ENCODE data around the gene ANAPC16. TPM values are rescaled to one million over a fixed set of nuclear protein-coding genes. Genes with fewer than 3 reads are reported as not detected.

The ANAPC16 gene
- total and polyA plus RNA-seq, 2 experiments from 2014 or later, result 69.6 to 97.9 TPM

DNA sequence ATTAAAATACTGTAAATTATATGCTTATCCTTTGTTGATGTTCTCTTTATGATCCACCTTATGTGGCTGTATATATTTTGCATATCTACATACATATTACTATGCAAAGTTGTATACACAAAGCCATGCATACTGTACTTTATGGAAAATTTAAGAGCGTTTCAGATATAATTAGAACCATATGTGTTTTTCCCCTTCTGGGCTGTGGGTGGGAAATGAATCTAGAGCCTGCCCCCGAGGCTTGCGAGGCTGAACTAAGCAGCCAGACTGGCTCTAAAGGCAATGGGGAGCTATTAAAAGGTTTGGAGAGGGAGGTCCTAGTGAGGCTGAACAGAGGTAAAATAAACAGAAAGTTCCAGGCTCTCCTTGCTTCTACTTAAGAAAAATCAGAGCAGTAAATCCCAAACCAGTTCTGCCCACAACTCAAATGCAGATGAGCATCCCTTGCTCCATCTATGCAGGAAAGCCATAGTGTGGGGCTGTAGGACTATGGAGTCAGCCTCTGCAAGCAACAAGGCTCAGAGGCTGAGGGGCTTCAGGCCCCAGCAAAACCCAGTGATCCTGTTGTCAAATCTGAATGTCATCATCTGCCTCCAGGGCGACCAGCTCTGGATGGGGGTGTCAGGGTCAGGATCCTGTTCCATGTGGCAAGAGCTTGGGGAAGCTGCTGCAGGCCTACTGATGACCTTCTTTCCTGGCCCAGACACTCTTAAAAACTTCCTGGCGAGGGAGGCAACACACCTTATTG lies 43.9 kb downstream of the ANAPC16 start:
- H3K27ac ChIP-seq, result peak overlapping the region; percentile 50
- no peak overlapping the region for H3K4me3 ChIP-seq
- H4K20me1 ChIP-seq (ENCODE audit: insufficient read depth), result no peaks in the 10 kb centered on the region
- peak; percentile 70 for DNase-seq
- peak overlapping the region; percentile 74; the same call in 1 of the 2 replicates for H3K9ac ChIP-seq
- no peak for TF ChIP-seq EZH2 (IDR thresholded peaks at IDR 0.05; ENCODE audit: insufficient read depth, poor library complexity, severe bottlenecking)
- TF ChIP-seq EZH2phosphoT487 (IDR thresholded peaks at IDR 0.05; ENCODE audit: insufficient read depth, low read depth), result no peak
- H3K79me2 ChIP-seq (ENCODE audit: insufficient read depth), result no peaks in the 10 kb centered on the region
- H3K9me3 ChIP-seq (ENCODE audit: low read depth), result no peaks in the 10 kb centered on the region
- in situ Hi-C loops (cut with MboI), result no loop called here
- peak overlapping the region; percentile 37 for H3K4me2 ChIP-seq (ENCODE audit: unreplicated experiment)
- no peaks in the 10 kb centered on the region for H3K27me3 ChIP-seq (replicated peaks; ENCODE audit: insufficient read depth)
- no peaks in the 10 kb centered on the region for H3K36me3 ChIP-seq (ENCODE audit: low read depth)
- no peaks in the 10 kb centered on the region for H3K9me2 ChIP-seq (ENCODE audit: insufficient read depth)
- H2AFZ ChIP-seq, result peak overlapping the region; percentile 90
- 0 out of 2 replicates have a peak, but pooled peaks cover 4% of the 10 kb centered on the region for H3F3A ChIP-seq (ENCODE audit: insufficient read depth)
- H3K4me1 ChIP-seq (ENCODE audit: insufficient read depth), result peaks cover 33% of the 10 kb centered on the region
- 35 to 37% methylated on average over 5 of the region's 5 CpGs for WGBS, 2 experiments (ENCODE audit: low coverage in 1 of 2, low lambda C conversion rate in 2 of 2, missing lambda C conversion rate in 2 of 2)

DNA sequence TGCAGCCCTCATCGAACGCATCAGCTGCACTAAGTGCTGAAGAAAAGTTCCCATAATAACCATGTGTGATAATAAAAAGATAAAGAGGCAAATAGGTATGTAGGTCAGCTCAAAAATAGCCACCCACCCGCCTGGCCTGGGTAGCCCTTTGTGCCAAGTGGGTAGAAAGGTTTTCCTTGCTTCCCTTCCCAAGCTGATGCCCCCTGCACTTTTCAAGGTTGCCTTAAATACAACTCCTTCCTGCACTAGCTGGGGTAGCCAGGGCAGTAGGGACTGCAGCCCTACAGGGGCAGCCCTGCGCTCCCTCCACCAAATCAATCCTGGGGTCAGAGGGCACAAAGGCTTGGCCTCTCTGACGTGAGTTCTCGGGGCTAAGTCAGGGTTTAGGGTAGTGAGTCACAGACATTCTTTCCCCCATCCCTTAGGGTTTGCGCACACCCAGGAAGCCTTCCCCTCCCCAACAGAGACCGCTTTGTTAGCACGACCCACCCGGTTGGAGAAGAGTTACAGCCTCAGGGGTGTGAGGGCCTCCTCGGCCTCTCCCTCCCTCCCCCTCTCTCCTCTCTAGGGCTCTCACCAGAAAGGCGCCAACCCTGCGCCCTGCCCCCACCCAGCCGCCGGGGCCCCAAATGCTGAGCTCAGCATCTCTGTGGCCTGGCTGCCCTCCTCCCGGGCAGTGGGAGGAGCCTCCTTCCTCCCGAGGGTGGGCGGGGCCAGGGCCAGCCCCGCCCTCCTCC lies 44.6 kb downstream of the ANAPC16 start:
- H3K4me2 ChIP-seq (ENCODE audit: unreplicated experiment), result peak overlapping the region; percentile 93
- peak overlapping the region; percentile 90 for H2AFZ ChIP-seq
- H3K27ac ChIP-seq, result peak overlapping the region; percentile 50
- H3K79me2 ChIP-seq (ENCODE audit: insufficient read depth), result no peaks in the 10 kb centered on the region
- H3K4me3 ChIP-seq, result peak overlapping the region; percentile 71
- H4K20me1 ChIP-seq (ENCODE audit: insufficient read depth), result no peaks in the 10 kb centered on the region
- H3F3A ChIP-seq (ENCODE audit: insufficient read depth), result 0 out of 2 replicates have a peak, but pooled peaks cover 4% of the 10 kb centered on the region
- no peaks in the 10 kb centered on the region for H3K36me3 ChIP-seq (ENCODE audit: low read depth)
- in situ Hi-C loops (cut with MboI), result no loop called here
- no peaks in the 10 kb centered on the region for H3K9me2 ChIP-seq (ENCODE audit: insufficient read depth)
- H3K9ac ChIP-seq, result peak overlapping the region; percentile 74
- H3K9me3 ChIP-seq (ENCODE audit: low read depth), result no peaks in the 10 kb centered on the region
- TF ChIP-seq EZH2phosphoT487 (IDR thresholded peaks at IDR 0.05; ENCODE audit: insufficient read depth, low read depth), result no peak
- TF ChIP-seq EZH2 (IDR thresholded peaks at IDR 0.05; ENCODE audit: insufficient read depth, poor library complexity, severe bottlenecking), result no peak
- peaks cover 26% of the 10 kb centered on the region for H3K4me1 ChIP-seq (ENCODE audit: insufficient read depth)
- WGBS, 2 experiments (ENCODE audit: low coverage in 1 of 2, low lambda C conversion rate in 2 of 2, missing lambda C conversion rate in 2 of 2), result 21 to 24% methylated on average over 10 to 19 of the region's 19 CpGs
- peak; percentile 77 for DNase-seq
- H3K27me3 ChIP-seq (replicated peaks; ENCODE audit: insufficient read depth), result no peaks in the 10 kb centered on the region

DNA sequence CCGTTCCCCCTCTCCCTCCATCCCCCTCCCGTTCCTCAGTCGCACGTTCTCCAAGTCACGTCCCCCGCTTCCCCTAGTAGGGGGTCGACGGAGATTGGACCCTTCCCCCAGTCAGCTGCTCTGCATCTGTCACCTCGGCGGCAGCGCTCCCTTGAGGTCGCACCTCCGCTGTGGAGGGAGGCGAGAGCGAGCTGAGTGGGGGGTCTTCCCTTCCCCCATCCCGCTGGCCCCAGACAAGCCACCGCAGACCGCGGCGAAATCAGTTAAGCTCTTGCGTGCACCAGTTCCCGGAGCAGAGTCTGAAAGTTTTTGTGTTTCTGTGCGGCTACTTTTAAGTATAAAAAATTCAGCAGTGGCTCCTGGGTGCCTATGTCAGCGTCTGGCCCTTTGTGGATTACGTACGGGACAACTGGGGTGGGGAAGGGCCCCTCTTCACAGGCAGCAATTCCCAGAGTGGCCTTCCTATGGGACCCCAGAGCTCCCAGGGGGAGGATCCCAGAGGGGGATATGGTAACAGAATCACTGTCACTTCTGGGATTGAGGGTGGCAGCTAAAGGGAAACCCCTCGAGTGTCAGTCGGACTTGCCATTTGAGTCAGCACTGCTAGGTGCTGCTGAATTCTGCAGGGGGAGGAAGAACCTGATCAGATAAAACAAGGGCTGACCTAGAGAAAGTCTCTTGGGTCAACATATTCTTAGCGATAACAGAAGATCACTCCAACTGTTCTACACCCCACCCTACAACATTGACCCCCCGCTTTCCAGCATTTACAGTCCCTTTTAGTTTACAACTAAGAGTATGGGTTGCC lies 45.4 kb downstream of the ANAPC16 start:
- peak; percentile 59 for DNase-seq
- H3K9ac ChIP-seq, result peak overlapping the region; percentile 74
- H3K4me2 ChIP-seq (ENCODE audit: unreplicated experiment), result peak overlapping the region; percentile 93
- H4K20me1 ChIP-seq (ENCODE audit: insufficient read depth), result no peaks in the 10 kb centered on the region
- no peaks in the 10 kb centered on the region for H3K9me3 ChIP-seq (ENCODE audit: low read depth)
- WGBS, 2 experiments (ENCODE audit: low coverage in 1 of 2, low lambda C conversion rate in 2 of 2, missing lambda C conversion rate in 2 of 2), result 11 to 18% methylated on average over 20 to 30 of the region's 30 CpGs
- no peaks in the 10 kb centered on the region for H3K9me2 ChIP-seq (ENCODE audit: insufficient read depth)
- H3K27me3 ChIP-seq (replicated peaks; ENCODE audit: insufficient read depth), result no peaks in the 10 kb centered on the region
- peaks cover 26% of the 10 kb centered on the region for H3K4me1 ChIP-seq (ENCODE audit: insufficient read depth)
- no peaks in the 10 kb centered on the region for H3K36me3 ChIP-seq (ENCODE audit: low read depth)
- peak overlapping the region; percentile 71 for H3K4me3 ChIP-seq
- H3K27ac ChIP-seq, result peak overlapping the region; percentile 50
- peak overlapping the region; percentile 90 for H2AFZ ChIP-seq
- H3F3A ChIP-seq (ENCODE audit: insufficient read depth), result 0 out of 2 replicates have a peak, but pooled peaks cover 4% of the 10 kb centered on the region
- in situ Hi-C loops (cut with MboI), result no loop called here
- TF ChIP-seq EZH2phosphoT487 (IDR thresholded peaks at IDR 0.05; ENCODE audit: insufficient read depth, low read depth) (no peak), EZH2 (IDR thresholded peaks at IDR 0.05; ENCODE audit: insufficient read depth, poor library complexity, severe bottlenecking) (no peak)
- no peaks in the 10 kb centered on the region for H3K79me2 ChIP-seq (ENCODE audit: insufficient read depth)
